Germinal center (tissue), 1 donor: ENCODE measurements around the gene TXNRD2.

ENCODE experiments used
- DNase-seq: peaks from one replicate; pipeline ENCODE4 v3.0.0; 2012; ENCODE audit warnings: mixed read lengths, low spot score

The TXNRD2 gene

DNA sequence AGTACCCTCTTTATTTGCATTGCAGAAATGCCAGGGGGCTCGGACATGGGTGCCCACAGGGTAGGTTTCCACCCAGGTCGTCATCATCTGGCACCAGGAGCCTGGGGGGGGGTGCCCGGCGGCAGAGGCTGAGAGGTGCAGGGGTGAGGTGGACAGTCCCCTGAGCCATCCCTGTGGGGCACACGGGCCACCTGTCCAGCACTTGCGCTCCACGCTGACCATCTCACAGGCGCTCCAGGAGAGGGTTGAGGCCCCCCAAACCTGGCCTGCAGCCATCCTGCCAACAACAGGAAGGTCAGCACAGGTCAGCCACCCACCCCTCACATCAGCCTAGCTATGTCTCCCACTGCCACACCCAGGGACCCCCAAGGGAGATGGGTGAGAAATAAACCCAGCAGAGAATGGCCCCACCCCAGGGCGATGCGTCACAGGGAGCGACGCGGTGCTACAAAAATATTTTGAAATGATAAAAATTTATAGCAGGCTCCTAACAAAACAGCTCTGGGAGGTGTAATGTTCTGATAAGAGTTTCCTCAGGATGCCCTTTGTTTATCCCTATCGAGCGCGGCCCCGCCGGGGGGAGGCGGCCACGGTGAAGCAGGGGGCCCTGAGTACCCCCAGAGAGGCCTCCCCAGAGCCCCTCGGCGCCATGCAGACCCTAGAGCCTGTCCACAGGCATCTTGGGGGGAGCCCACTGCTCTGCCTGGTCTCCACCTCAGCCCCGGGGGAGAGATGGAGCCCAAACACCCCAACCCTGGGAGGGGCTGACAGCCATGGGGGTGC lies 65.9 kb downstream of the TXNRD2 start:
- DNase-seq: no peak

DNA sequence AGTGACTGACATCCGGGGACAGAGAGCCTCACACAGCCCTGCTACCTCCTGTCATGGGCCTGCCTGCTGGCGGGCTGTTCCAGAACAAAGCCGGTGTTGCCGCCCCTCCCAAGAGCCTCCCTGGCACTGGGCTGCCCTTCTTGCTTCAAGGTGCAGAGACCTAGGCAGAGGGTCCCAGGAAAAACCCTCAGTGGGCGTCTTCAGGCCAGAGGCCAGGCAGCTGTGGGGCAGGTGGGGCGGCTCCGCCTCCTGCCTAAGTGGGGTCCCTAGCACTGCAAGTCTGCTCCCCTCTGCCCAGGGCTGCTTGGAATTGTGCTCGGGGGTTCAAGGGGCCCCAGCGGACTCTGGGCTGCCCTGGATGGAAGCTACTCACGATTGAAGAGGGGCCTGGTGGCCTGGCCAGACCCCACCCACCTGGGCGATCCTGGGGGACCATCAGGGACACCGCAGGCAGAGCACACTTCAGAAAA lies 66.5 kb downstream of the TXNRD2 start:
- no peak for DNase-seq

DNA sequence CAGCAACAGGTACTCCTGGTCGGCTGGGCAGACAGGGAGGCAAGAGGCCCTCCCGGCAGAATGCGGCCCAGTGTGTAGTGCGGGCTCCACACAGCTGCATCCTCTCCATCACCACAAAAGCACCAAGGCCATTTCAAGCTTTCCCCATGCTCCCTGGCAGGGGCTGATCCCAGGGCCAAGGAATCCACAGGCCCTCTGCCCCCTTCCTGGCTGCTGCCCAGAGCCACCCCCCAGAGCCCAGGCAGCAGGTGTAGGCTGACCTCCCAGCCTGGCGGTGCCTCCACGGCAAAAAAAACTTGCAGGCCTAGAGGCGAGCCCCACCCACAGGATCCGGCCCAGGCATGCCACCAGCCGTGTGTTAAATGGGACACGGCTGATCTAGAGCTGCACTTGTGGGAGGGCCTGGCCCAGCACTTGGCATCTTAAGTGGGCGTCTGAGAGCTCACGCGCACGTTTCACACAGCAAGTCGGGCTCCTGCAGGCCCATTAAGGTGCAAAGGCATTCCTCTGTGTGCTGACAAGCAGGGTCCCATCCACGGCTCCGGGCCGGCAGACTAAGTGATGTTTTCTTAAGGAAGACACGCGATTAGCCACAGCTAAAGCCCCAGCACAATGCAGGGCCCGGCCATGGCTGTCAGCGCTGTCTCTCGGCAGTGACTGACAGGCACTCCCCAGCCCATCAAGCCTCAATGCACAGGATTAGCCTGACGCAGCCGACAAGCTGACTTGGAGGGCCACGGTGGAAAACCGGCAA lies 67.1 kb downstream of the TXNRD2 start:
- no peak for DNase-seq

DNA sequence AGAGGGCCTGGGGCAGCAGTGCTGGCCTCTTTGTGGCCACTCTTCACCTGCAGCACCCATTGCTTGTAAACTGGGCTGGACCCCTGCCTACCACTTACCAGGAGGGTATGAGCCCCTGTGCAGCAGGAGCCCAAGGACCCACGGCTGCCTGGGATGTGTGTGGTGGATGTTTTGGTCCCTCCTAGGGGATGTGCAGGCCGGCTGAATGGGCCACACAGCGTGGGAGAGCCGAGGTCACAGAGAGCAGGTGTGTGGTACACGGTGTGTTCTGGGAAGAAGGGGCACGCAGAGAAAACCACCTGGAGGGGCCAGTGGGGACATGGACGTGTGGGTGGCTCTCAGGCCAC lies 67.7 kb downstream of the TXNRD2 start:
- no peak for DNase-seq

DNA sequence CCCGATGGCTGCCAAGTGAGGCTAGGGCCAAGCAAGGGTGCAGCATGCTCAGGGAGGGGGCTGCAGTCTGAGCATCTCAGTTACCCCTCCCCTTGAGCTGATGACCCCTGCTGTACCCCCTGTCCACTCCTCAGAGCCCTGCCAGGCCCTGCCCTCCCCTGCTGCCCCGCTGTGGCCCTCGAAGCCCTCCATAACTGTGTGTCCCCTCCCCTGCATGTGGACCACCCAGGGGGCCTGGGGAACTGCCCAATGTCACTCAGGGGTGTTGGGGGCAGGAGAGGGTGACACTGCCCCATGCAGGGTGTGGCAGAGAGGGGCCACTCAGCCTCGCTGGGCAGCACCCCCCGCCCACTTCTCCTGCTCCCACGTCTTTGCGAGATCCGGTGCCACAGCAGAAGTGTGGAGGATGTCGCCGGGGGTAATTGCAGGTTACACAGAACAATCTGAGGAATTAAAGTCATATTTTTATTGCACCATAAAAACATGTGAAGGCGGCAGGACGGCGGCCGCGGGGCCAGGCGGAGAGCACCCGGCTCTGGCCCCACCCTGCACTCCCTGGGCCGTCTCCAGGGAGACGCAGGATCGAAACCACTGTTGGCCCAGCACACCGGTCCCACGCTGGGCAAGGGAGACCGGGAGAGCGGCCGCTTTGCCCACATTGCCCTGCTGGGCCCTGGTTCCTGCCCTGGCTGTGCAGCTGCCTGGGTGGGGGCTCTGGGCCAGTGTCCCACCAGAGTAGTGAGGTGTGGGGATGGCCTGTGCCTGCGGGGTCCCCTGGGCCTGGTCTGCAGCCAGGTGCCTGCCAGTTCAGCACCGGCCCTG lies 68.3 kb downstream of the TXNRD2 start:
- no peak for DNase-seq

DNA sequence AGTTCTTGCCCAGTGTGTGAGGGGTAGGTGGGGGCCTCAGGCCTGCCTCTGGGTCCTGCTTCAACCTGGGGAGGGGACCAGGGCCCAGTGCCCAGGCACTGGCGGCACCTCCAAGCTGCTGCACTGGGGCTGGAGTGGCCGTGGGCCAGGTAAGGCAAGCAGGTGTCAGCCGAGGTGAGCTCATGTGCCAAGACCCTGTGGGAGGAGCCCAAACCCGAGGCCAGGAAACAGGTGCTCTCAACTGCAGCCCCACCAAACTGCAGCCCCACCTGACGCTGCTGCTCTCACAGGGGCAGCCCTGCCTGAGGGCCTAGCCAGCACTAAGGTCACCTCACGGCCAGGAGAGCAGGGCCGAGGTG lies 68.9 kb downstream of the TXNRD2 start:
- DNase-seq: no peak

DNA sequence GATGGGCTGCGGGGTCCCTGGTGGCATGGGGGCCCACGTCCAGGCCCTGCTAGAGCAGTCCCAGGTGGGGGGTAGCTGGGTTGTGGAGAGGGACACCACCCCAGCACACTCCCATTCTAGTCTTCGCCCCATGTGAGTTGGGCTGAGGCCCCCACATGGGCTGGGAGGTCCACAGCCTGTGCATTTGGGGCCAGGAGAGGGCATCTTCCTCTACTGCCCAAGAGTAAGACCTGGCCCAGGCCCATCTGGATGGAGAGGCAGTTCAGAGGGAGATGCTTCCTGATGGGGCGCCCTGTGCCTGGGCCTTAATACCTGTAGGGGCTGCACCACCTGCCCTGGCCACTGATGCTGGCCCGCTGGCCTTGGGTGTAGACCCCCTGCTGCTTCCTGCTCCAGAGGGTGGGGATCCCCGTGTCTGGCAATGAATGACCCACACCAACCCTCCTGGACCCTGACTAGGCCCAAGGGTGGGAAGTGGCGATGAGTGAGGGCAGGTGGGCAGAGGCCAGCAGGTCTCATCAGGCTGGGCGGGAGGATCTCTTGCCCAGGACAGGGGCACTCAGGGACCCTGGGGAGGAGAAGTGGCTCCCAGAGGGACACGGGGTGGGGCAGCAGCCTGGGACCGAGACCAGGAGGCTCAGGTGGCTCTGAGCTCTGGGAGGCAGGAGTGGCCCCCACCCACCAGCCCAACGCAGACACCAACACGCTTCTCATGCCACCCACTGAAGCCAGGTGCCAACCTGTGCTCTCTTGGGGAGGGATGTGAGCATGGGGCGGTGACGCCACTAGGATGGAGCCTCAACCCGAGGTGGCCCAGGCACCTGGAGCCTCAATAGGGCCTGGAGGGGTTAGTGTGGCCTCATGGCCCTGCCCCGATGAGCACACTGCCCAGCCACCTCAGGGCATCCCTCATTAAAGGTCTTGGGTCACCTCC lies 69.5 kb downstream of the TXNRD2 start:
- DNase-seq: no peak

DNA sequence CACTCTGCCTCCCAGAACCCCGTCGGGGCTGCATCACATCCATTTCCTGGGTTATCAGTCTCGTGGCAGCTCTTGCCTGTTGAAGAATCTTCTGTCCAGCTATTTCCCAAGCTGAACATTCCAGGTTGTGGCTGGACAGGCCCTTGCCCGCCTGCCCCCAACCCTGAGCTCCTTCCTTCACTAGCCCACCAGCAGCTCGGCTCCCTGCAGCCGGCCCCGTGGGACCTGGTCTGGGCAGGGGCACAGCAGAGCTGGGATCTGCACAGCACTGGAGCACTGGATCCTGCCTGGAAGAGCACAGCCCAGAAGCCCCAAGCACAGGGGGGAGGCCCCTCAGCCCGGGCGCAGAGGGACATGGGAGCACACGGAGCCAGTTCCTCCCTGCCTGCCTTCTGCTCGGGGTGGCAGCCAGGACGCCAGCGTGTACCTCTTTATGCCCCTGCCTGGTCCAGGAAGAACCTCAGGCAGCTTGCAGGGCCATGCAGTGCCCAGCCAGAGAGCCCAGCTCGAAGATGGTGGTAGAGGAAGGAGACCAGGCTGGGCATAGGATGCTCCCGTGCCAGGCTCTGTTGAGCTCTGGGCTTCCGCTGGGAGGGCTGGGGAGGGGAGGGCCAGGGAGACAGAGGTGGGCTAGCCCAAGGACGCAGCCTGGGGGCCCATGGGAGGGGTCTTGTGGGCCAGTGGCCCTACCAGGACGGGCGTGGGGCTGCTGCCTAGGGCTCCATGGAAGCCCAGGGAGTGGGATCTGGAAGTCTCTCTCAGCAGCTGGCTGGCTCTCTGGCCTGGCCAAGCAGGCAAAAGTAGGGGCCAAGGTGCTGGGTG lies 70.4 kb downstream of the TXNRD2 start:
- DNase-seq: no peak

DNA sequence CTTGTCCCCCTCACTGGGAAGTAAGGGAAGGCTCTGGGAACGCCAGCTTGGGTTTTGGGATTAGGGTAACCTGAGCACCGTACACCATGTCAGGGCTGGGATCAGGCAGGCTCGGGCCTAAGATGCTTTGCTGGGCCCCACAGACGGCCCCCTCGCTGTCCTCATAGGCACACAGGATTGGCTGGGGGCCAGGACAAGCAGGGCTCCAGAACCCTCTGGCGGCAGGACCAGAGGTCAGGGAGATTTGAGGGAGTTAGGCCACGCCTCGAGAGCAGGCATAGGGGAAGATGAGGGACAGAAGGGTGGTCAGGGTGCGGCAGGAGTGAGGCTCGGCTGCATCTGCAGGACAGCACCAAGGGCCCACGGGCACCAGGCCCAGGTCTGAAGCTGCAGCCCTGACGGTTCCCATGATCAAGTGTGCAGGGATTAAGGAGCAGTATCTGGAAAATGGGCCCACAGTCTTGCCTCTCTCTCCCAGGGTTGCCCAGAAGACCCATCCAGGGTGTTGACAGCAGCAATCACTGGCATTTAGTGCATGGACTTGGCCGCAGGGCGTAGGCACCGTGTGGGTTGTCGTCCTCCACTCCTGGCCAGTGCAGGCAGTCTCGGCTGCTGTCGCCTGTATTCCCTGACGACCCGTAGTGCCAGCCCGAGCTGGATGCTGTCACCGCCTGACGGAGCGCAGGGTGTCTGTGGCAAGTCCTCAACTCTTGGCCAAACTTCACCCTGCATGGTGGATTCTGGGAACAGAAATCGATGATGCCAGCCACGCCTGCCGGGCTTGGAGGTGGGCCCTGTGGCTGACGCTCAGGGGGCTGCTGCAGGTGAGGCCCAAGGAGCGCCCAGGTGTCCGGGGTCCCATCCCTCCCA lies 71.2 kb downstream of the TXNRD2 start:
- DNase-seq: no peak

DNA sequence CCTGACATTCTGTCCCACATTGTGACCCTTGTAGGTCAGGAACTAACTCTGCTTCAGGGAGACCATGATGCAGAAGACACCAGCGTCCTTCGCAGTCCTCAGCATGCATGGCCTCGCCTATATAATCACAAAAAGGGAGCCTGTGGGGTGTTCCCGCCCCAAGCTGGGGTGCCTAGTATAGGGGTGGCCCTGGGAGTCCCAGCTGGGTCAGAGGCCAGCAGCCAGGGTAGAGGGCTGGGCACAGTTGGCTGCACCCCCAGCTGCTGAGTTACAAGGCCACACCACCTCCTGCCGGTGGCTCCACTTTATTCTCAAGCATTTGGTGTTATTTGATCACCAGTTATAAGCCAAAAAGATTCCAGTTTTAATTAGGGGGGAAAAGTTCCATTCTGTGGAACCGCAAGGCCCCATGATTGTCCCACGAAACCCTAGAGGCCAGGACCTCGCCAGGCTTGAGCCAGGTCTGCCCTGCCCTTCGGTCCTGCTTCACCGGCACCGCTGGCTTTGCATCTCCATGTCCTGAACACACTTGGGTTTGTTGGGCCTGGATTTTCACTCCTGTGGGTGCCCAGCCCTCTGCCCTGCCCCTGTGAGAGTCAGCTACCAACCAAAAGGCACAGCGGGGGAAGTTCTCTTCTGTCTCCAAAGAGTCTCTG lies 72.0 kb downstream of the TXNRD2 start:
- no peak for DNase-seq

DNA sequence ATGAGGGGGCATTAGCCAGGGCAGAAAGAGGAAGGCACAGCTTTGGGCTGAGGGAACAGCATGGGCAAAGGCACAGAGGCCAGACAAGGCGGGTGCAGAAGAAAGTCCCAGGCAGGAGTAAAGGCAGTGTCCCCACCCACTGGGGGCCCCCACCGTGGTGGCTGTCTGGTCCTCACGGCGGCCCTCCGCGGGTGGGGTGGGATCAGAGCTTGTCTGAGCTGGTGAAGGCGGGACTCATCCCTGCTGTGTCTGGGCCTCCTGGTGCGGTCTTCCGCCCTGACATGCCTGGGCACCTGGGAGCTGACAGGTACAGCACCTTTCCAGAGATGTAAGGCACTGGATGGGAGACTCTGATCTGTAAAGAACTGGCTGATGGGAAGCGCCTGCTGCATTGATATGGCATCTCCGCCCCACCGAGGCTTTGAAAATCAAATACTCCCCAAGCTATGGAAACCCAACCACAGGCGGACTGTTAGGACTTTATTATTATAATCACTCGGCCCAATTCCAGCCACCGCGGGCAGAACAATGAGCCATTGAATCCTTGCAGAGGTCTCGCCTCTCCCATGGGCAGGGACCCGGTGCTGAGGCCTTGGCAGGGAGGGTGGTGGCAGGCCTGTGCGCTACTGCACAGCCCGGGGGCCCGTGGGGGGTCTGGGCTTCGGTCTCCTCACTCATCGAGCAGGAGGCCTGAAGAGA lies 72.7 kb downstream of the TXNRD2 start:
- no peak for DNase-seq

DNA sequence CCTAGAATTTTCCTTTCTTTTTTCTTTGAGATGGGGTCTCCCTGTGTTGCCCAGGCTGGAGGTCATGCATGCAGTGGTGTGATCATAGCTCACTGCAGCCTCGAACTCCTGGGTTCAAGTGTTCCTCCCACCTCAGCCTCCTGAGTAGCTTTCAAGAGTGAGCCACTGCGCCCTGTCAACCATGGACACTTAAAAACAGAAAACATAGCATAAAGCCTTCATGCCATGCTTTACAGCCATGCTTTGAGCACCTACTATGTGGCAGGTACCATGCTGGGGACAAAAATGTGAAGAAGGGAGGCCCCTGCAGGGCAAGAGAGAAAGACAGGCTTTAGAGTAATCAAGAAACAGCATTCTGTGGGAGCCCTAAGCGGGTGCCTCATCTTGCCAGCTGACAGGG lies 73.3 kb downstream of the TXNRD2 start:
- DNase-seq: no peak

DNA sequence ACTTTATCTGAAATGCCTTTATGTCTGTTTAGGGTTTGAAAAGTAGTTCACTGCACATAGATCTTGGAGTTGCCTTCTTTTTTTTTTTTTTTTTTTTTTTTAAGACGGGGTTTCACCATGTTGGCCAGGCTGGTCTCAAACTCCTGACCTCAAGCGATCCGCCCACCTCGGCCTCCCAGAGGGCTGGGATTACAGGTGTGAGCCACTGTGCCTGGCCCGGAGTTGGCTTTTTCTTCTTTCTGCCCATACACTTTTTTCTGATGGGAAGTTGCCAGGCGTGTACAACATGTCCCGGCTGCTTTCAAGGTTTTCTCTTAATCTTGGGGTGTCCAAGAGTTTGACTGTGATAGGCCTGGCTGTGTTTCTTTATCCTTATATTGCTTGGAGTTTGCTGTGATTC lies 74.0 kb downstream of the TXNRD2 start:
- no peak for DNase-seq

DNA sequence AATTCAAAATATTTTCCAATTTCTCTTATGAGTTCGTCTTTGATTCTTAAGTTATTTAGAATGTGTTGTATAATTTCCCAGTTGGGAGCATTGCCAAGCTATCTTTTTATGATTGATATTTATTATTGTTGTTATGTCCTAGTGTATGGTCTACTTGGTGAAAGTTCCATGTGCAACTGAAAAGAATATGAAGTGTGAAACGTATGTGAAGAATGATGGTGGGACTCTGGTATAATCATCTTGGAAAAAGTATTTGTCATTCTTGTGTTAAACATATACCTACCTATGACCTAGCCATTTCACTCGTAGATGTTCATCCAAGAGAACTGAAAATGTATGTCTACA lies 75.0 kb downstream of the TXNRD2 start:
- no peak for DNase-seq

DNA sequence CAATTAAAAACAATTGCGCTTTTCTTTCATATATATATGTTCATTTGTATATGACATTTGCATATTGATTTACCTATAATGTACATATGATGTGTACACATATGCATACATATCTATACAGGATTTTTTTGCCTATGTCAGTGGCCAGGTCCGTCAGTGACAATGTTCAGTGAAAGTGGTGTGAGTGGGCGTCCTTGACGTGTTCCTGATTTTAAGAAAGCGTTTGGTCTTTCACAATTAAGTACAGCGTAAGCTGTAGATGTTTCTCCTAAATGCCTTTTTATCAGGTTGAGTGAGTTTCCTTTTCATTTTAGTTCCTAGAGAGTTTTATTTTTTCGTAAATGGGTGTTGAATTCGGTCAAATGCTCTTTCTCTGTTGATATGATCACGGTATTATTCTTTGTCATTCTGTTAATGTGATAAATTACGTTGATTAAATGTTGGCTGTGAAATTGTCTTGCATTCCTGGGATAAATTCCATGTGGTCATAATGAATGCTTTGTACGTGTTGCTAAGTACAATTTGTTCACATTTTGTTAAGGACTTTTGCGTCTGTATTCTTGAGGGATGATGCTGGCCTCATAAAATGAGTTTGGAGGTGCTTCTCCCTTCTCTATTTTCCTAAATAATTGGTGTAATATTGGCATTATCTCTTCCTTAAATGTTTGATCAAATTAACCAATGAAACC lies 76.3 kb downstream of the TXNRD2 start:
- no peak for DNase-seq

DNA sequence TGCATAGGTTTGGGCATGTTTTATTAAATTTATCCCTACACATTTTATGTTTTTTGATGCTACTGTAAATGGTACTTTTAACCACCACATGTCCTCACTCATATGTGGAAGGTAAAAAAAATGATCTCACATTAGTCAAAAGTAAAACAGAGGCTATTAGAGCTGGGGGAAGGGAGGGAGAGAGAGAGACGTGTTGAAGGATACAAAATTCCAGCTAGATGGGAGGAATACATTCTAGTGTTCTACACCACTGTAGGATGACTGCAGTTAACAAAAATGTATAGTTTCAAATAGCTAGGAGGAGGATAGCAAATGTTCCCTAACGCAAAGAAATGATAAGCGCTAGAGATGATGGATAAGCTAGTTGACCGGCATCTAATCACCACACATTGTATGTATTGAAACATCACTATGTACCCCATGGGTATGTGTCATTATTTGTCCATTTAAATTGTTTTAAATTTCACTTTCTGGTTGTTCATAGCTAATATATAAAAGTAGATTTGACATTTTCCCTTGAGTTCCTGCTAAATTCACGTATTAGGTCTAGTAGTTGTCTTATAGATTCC lies 77.0 kb downstream of the TXNRD2 start:
- no peak for DNase-seq

DNA sequence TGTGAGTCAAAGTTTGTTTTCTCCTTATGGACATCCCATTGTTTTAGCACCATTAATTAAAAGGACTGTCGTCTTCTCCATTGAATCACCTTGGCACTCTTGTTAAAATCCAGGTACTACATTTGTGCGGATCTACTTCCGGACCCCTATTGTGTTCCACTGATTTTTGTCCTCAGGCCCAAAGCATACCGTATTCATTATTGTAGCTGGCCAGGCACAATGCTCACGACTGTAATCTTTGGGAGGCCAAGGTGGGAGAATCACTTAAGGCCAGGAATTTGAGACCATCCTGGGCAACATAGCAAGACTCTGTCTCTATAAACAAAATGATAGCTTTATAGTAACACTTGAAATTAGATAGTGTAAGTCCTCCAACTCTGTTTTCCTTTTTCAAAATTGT lies 78.0 kb downstream of the TXNRD2 start:
- no peak for DNase-seq
